Measurements from ENCODE around the gene ZNF653.
A peak's percentile ranks its signal among the peaks of the same experiment; 100 is the strongest.

The ZNF653 gene

DNA sequence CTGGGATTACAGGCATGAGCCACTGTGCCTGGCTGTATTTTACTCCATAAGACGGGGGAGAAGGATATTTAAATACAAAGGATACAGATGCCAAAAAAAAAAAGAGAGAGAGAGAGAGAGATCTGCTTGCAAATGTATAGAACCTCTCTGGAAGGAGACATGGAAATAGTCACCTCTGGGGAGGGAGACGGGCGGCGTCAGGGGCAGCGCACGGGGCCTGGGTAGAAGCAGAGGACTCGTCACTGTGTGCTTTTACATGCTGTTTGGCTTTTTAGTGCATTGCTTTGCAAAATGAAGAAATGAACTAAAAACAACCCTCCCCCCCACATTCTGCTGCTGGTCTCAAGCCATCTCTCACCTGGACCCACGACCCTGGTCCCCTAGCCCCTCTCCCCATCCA lies 4.8 kb upstream of the ZNF653 start:
- no peak for DNase-seq

DNA sequence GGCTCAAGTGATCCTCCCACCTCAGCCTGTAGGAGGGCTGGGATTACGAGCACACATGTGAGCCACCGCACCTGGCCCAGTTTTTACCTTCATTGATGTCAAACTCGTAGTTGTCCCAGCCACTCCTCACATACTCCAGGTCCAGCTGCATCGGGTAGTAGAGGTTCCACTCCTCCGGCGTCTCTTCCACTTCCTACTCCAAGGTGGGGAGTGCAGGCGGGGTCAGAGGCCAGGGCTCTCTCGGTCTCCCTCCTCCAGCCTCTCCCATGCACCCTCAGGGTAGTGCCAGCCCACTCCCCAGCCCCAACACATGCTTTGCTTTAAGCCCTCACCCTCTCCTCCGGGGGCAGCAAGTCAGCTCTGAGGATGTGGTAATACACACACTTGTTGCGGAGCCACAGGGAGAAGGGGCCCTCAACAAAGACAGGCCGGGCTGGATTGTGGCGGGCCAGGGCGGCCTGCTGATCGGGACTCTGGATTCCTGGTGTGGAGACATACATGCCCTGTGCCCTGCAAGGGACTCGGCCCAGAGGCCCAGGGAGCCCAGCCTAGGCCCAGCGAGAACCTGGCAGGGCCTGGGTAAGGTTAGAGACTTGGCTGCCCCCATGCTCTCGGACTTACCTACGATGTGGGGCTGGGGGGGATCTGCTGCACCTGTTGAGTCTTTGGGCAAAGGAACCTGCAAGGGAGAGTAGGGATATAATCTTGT lies 1.9 kb upstream of the ZNF653 start:
- no peak for DNase-seq

DNA sequence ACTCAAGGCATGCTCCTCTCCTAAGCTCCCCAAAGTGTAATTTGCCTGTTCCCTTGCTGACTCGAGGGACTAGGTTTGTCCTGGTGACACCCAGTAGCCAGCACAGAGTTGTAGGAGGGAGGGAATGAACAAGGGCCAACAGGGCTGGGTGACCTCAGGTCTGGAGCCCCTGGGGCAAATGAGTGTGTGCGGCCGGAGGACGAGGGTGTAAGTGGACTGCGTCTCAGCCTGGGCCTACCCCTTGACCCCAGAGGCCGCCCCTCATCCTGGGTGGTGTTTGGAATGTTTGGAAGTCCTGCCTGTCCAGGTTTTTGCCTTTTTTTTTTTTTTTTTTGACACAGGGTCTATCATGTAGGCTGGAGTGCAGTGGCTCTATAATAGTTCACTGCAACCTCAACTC lies 1.3 kb upstream of the ZNF653 start:
- no peak for DNase-seq

GRCh38 chr19:11506101-11506555 lies 489 bp upstream of the ZNF653 start:
- DNase-seq: no peak

- peak; percentile 94 for DNase-seq
Observed at GRCh38 chr19:11505032-11505503, 571 bp downstream of the ZNF653 start.

GRCh38 chr19:11504502-11505031 lies 1.1 kb downstream of the ZNF653 start:
- no peak for DNase-seq

GRCh38 chr19:11499890-11500420 lies 5.7 kb downstream of the ZNF653 start:
- no peak for DNase-seq

GRCh38 chr19:11499220-11499726 lies 6.4 kb downstream of the ZNF653 start:
- no peak for DNase-seq

- peak; percentile 16 for DNase-seq
Observed at GRCh38 chr19:11496391-11497163, 9.1 kb downstream of the ZNF653 start.

DNA sequence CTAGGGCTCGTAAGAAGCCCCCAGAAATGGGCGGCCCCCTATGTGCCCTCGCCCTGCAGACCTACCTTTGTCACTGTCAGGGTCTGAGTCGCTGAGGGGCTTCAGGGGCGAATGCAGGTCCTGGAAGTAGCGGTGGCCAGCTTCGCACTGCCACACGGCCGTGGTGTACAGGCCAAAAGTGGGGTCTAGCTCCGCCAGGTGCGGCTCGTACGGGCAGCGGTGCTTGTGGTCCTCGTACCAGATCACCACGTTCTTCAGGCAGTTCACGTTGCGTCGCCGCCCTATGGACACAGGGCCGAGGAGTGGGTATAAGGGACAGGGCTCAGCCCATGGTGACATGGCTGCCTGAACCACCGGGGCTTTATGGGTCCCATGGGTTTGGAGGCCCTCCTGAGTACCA lies 9.8 kb downstream of the ZNF653 start:
- no peak for DNase-seq

DNA sequence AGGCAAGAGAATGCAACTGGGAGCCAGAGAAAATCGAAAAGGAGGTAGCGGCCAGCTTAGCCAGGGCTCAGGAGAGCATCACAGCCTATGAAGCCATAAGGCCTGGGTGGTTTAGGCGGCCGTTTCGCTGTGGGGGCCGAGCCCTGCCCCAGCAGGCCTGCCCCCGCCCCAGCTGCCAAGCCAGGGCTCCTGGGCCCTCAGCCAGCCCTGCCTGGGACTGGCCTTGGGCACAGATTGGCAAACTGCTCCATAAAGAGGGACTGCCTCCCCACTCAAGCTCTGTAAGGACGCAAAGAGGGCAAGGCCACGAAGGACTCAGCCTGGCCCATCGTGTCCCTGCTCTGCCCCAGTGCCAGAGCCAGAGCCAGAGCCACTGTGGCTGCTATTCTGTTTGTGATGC lies 10.2 kb downstream of the ZNF653 start:
- DNase-seq: no peak

GRCh38 chr19:11494634-11495285 lies 10.9 kb downstream of the ZNF653 start:
- DNase-seq: no peak

DNA sequence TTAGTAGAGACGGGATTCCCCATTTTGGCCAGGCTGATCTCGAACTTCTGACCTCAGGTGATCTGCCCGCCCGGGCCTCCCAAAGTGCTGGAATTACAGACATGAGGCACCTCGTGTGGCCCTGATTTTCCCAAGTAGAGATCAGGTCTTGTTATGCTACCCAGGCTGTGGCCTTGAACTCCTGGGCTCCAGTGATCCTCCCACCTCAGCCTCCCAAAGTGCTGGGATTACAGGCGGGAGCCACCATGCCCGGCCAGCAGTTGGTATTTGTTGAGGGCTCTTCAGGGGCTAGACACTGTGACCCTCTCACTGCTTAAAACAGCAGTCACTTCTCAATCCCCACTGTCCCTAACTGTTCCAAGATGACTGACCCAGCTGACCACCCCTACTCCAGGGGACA lies 16.3 kb downstream of the ZNF653 start:
- DNase-seq: no peak

DNA sequence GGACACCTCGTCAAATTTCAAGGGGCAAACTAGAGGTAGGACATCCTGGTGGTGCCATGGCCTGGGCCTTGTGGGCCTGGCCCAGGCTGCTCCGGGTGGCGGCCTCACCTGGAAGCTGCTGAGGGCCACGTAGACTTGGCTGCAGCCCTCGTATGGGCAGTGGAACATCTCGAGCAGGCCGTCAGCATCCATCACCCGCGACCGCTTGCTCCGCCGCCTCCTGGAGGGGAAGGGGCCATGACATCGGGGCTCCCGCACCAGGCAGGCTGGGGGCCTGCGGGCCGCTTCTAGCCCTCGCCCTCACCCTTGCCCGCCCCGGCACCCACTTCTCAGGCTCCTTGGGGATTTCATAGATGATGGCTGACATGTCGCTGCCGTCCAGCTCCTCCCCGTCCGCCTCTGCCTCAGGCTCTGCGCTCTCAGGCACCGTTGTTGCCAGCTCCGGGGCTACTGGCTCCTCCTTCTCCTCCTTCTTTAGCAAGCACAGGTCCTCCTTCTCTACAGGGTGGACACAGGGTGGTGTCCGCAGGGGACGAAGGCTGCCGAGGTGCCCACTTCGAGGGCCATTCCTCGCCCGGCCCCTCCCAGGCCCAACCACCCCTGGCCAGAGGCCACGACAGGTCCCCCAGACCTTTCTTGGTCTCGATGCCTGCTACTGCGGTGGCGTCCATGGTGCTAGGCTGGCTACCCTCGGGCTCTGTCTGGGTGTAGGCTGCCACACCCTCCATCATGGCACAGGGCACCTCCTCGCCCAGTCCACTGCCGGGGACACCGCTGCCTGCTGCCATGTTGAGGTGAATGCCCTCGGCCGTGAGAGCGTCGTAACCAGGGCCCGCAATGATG lies 18.8 kb downstream of the ZNF653 start:
- no peak for DNase-seq

DNA sequence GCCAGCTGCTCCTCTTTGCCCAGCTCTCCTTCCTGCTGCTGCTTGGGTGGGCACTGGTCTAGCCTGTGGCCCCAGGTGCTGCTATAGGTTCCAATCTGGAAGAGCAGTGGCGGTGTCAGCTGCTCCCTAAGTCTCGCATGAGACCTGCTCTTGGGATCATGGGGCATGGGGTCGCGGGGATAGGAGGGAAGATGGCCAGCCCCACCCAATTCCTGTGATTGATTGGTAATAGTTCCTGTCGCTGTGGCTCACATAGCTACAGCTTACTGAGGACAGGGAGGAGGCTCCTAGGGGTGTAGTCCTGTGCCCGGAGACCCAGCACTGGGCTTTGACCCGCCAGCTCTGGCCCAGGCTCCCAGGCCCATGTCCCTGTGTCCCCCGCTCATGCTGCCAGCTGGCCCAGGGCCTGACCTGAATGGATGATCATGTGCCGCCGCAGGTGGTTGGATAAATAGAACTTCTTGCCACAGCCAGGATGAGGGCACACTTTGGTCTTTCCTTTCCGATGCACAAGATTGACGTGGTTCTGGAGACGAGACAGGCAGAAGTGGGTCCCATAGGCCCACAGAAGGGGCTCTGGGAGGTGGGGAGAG lies 20.3 kb downstream of the ZNF653 start:
- DNase-seq: no peak

DNA sequence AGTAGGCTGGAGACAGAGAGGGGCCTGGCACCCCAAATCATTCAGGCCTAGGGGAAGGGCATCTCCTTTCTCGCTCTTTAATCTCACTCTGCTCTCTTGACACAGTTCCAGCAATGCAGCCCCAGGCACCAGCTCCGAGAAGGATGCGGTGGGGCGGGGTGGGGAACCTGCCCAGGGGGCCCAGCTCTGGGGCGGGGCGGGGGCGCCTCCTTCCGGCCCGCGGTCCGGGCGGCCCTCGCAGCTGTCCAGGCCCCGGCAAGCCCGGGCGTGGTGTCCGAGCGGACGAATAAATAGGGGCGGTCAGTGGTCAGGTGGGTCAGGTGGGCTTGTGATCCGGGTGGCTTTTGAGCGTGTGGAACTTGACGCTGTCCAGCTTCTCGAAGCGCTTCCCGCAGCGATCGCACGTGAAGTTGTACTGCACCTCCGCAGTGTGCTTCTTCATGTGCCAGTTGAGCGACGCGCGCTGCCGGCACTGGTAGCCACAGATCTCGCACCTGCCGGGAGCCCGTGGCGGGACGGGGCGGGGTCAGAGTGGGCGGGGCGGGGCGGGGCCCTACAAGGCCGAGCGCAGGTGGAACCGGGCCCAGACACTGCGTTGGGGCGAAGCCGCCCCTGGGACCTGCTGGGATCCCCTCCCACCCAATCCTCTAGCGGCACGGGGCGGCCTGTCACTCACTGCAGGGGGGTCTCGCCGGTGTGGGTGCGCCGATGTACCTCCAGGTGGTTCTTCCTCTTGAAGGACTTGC lies 22.1 kb downstream of the ZNF653 start:
- DNase-seq: no peak

GRCh38 chr19:11482384-11483050 lies 23.1 kb downstream of the ZNF653 start:
- peak; percentile 84 for DNase-seq

- peak; percentile 93 for DNase-seq
Observed at GRCh38 chr19:11481534-11482383, 23.9 kb downstream of the ZNF653 start.

Measured in NCI-H2171 treated with DMSO at 0.1 percent for 48 hours (cell line).